ENCODE data around the gene STXBP4.

The STXBP4 gene

GRCh38 chr17:55134486-55135157 is 166.1 kb downstream of the STXBP4 start:
- no peak overlapping the region for H2AFZ ChIP-seq (ENCODE audit: low read depth)
- H3K27ac ChIP-seq: no peak overlapping the region

DNA sequence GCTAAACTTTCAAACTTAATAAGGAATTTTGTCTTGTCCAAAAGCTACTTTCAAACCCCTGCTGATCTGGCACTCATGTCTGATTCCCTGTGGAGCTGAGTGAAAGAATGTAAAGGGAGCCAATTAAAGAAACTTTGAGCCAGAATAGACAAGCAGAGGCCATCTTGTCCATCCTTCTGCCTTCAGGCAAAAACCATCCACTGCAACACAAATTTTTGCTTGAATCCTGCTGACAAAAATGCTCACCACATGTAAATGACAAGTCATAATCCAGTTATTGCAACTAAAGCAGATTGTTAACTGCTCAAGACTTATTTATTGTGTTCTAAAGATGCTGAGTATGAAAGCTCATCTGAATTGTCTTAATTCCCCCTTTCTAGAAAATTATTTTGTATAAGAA is 172.2 kb downstream of the STXBP4 start:
- no peaks in the 10 kb centered on the region for H3K36me3 ChIP-seq (ENCODE audit: insufficient read depth)
- no peak overlapping the region for H3K4me2 ChIP-seq
- H3K27me3 ChIP-seq (ENCODE audit: insufficient read depth, low read depth): no peaks in the 10 kb centered on the region
- no peak overlapping the region for H2AFZ ChIP-seq (ENCODE audit: low read depth)
- H3K27ac ChIP-seq: no peak overlapping the region
- H3K79me2 ChIP-seq (ENCODE audit: insufficient read depth, low read depth): no peaks in the 10 kb centered on the region
- H3K4me3 ChIP-seq (IDR thresholded peaks at IDR 0.05; ENCODE audit: insufficient read depth, low read depth, low read length): no peak overlapping the region
- H3K4me1 ChIP-seq (ENCODE audit: low read depth, poor library complexity, severe bottlenecking): no peaks in the 10 kb centered on the region
- H4K20me1 ChIP-seq (ENCODE audit: insufficient read depth): no peaks in the 10 kb centered on the region
- TF ChIP-seq CTCF (conservative IDR thresholded peaks at IDR 0.05; ENCODE audit: low read depth, low read length): no peak
- H3K9ac ChIP-seq: no peak overlapping the region

More at GRCh38 chr17:55134486-55135157, 166.1 kb downstream of the STXBP4 start:
- no peak overlapping the region for H3K4me2 ChIP-seq
- H3K27me3 ChIP-seq (ENCODE audit: insufficient read depth, low read depth): no peaks in the 10 kb centered on the region
- no peak overlapping the region for H3K9ac ChIP-seq
- no peaks in the 10 kb centered on the region for H4K20me1 ChIP-seq (ENCODE audit: insufficient read depth)
- H3K4me3 ChIP-seq (IDR thresholded peaks at IDR 0.05; ENCODE audit: insufficient read depth, low read depth, low read length): no peak overlapping the region
- H3K36me3 ChIP-seq (ENCODE audit: insufficient read depth): no peaks in the 10 kb centered on the region
- H3K79me2 ChIP-seq (ENCODE audit: insufficient read depth, low read depth): no peaks in the 10 kb centered on the region
- no peaks in the 10 kb centered on the region for H3K4me1 ChIP-seq (ENCODE audit: low read depth, poor library complexity, severe bottlenecking)
- no peak for TF ChIP-seq CTCF (conservative IDR thresholded peaks at IDR 0.05; ENCODE audit: low read depth, low read length)

- TF ChIP-seq CTCF (conservative IDR thresholded peaks at IDR 0.05; ENCODE audit: low read depth, low read length): no peak
- Histone ChIP-seq H3K27me3 (ENCODE audit: insufficient read depth, low read depth) (no peaks in the 10 kb centered on the region), H3K4me2 (no peak overlapping the region)
These were observed 176.0 kb downstream of the STXBP4 start for GRCh38 chr17:55144518-55144917.

GRCh38 chr17:55149485-55149884 is 180.9 kb downstream of the STXBP4 start:
- Histone ChIP-seq H3K4me3 (IDR thresholded peaks at IDR 0.05; ENCODE audit: insufficient read depth, low read depth, low read length) (no peak overlapping the region), H3K9ac (no peak overlapping the region), H3K79me2 (ENCODE audit: insufficient read depth, low read depth) (no peaks in the 10 kb centered on the region), H4K20me1 (ENCODE audit: insufficient read depth) (no peaks in the 10 kb centered on the region), H3K27ac (no peak overlapping the region), H3K4me1 (ENCODE audit: low read depth, poor library complexity, severe bottlenecking) (no peaks in the 10 kb centered on the region), H3K27me3 (ENCODE audit: insufficient read depth, low read depth) (no peaks in the 10 kb centered on the region), H3K4me2 (no peak overlapping the region), H2AFZ (ENCODE audit: low read depth) (no peak overlapping the region), H3K36me3 (ENCODE audit: insufficient read depth) (no peaks in the 10 kb centered on the region)
- TF ChIP-seq CTCF (conservative IDR thresholded peaks at IDR 0.05; ENCODE audit: low read depth, low read length): no peak

More at GRCh38 chr17:55144518-55144917, 176.0 kb downstream of the STXBP4 start:
- H3K36me3 ChIP-seq (ENCODE audit: insufficient read depth): no peaks in the 10 kb centered on the region
- no peak overlapping the region for H2AFZ ChIP-seq (ENCODE audit: low read depth)
- no peak overlapping the region for H3K9ac ChIP-seq
- no peaks in the 10 kb centered on the region for H3K79me2 ChIP-seq (ENCODE audit: insufficient read depth, low read depth)
- H3K4me3 ChIP-seq (IDR thresholded peaks at IDR 0.05; ENCODE audit: insufficient read depth, low read depth, low read length): no peak overlapping the region
- H3K4me1 ChIP-seq (ENCODE audit: low read depth, poor library complexity, severe bottlenecking): no peaks in the 10 kb centered on the region
- H3K27ac ChIP-seq: no peak overlapping the region
- no peaks in the 10 kb centered on the region for H4K20me1 ChIP-seq (ENCODE audit: insufficient read depth)

All from KMS-11 (cell line).